Measurements from ENCODE around the gene MMD2.
"Not testable (repeated sequence)": the region's sequence is repeated elsewhere in the genome, so short reads cannot be mapped to it uniquely, and the experiment has no call there.

DNA sequence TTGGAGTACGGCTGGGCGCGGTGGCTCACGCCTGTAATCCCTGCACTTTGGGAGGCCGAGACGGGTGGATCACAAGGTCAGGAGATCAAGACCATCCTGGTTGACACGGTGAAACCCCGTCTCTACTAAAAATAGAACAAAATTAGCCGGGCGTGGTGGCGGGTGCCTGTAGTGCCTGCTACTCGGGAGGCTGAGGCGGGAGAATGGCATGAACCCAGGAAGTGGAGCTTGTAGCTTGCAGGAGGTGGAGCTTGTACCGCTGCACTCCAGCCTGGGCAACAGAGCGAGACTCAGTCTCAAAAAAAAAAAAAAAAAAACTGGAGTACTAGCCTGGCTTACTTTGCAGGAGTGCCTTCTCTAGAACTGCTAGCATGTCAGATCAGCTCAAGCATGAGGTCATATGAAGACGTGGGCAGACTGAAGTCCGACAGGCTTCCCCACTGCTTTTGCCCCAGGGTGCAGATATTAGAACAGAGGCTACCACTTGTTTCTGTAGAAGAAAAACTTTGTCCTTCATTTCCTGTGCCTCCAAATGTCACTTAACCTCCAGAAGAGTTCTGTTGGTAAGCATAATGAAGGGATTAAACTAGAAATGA is 22.4 kb upstream of the MMD2 start:
- TF ChIP-seq POLR2A, CTCF (IDR thresholded peaks at IDR 0.05): not testable (repeated sequence)

Data from uterus (tissue), 2 donors.